GM12878 (cell line): Measurements from ENCODE around the gene KCNK4. TPM values are rescaled to one million over a fixed set of nuclear protein-coding genes. Genes with fewer than 3 reads are reported as not detected.
A peak's percentile ranks its signal among the peaks of the same experiment; 100 is the strongest.

ENCODE experiments used
- ASH2L ChIP-seq: fragments of 300-600, 200-600 bp; sonication (generic); IDR thresholded peaks from 2 replicates; pipeline ENCODE4 v1.6.1; 2017; ENCODE audit warnings: low read depth, mild to moderate bottlenecking, borderline replicate concordance
- BHLHE40 ChIP-seq, 2 experiments: fragments of 450-650 bp in 1 of 2; IDR thresholded peaks; 2 replicates each; pipeline ENCODE4 v1.6.1; 2011 to 2017; ENCODE audit warnings: low read depth in 2 of 2, borderline replicate concordance in 1 of 2, improper control_type of control experiment in 1 of 2, low read length in 1 of 2, mild to moderate bottlenecking in 1 of 2
- CHD1 ChIP-seq: IDR thresholded peaks from 2 replicates; pipeline ENCODE4 v1.6.1; 2012; ENCODE audit warnings: low read depth, low read length, improper control_type of control experiment
- CHD2 ChIP-seq: IDR thresholded peaks from 2 replicates; pipeline ENCODE4 v1.6.1; 2011; ENCODE audit warnings: low read depth, low read length, improper control_type of control experiment, borderline replicate concordance
- EP300 ChIP-seq, 2 experiments: fragments of 150-350 bp in 1 of 2; IDR thresholded peaks; 2 replicates each; pipeline ENCODE4 v1.6.1; 2011 to 2012; ENCODE audit warnings: low read depth in 2 of 2, low read length in 2 of 2, borderline replicate concordance in 1 of 2, improper control_type of control experiment in 1 of 2, inconsistent platforms in 1 of 2; ENCODE audit not compliant: control insufficient read depth in 1 of 2
- ESRRA ChIP-seq: IDR thresholded peaks from 2 replicates; pipeline ENCODE4 v1.6.1; 2012; ENCODE audit warnings: mild to moderate bottlenecking, low read length, improper control_type of control experiment
- HCFC1 ChIP-seq: fragments of 150-350 bp; IDR thresholded peaks from 2 replicates; pipeline ENCODE4 v1.6.1; 2014; ENCODE audit warnings: low read length
- POU2F2 ChIP-seq: IDR thresholded peaks from 3 replicates; pipeline ENCODE4 v1.6.1; 2011; ENCODE audit warnings: low read depth, mild to moderate bottlenecking, low read length, borderline replicate concordance
- SPI1 ChIP-seq: IDR thresholded peaks from 2 replicates; pipeline ENCODE4 v1.6.1; 2011; ENCODE audit warnings: low read depth, mild to moderate bottlenecking, low read length, moderate library complexity, borderline replicate concordance; ENCODE audit not compliant: insufficient read depth
- TARDBP ChIP-seq: IDR thresholded peaks from 2 replicates; pipeline ENCODE4 v1.6.1; 2016; ENCODE audit warnings: borderline replicate concordance
- YY1 ChIP-seq: IDR thresholded peaks from 2 replicates; pipeline ENCODE4 v1.6.1; 2011; ENCODE audit warnings: low read depth, mild to moderate bottlenecking, low read length
- polyA plus RNA-seq, 11 experiments: library from polyadenylated mRNA; depleted of rRNA in 4 of 11; unstranded in 6 of 11; stranded (reverse) in 5 of 11; fragments of >200 nt; fragmentation: Nextera tagmentation in 4 of 11; fragmentation: Illumina TruSeq in 1 of 11; extraction: Ambion mirVana in 4 of 11; extraction: Trizol in 1 of 11; gene quantifications; 1 replicate in 1 of 11; 2 replicates in 10 of 11; pipeline versions ENCODE4 v1.2.1 to v1.2.3, GENCODE V29; 2011 to 2016; ENCODE audit warnings: inconsistent platforms in 2 of 11, missing spikeins in 2 of 11, low read depth in 1 of 11
- total RNA-seq, 4 experiments: library from RNA; depleted of rRNA in 3 of 4; stranded (reverse); fragments of >200 nt in 3 of 4; fragmentation: Illumina TruSeq in 1 of 4; extraction: Trizol in 1 of 4; gene quantifications; 2 replicates each; pipeline versions ENCODE4 v1.2.1 to v1.2.3, GENCODE V29; 2013 to 2021
- TF ChIP-seq, protein P1 (sequence below): fragments of 450-650 bp; IDR thresholded peaks from 2 replicates; pipeline ENCODE4 v1.6.1; 2017; ENCODE audit warnings: antibody characterized with exemption, mild to moderate bottlenecking, moderate library complexity
- TF ChIP-seq, protein P2 (sequence below): fragments of 450-650 bp; IDR thresholded peaks from 2 replicates; pipeline ENCODE4 v1.6.1; 2016; ENCODE audit warnings: mild to moderate bottlenecking, moderate library complexity, borderline replicate concordance
- TF ChIP-seq, protein P3 (sequence below): fragments of 450-650 bp; IDR thresholded peaks from 2 replicates; pipeline ENCODE4 v1.6.1; 2017; ENCODE audit warnings: low read depth, mild to moderate bottlenecking, moderate library complexity
- TF ChIP-seq, protein P4 (sequence below): IDR thresholded peaks from 2 replicates; pipeline ENCODE4 v1.6.1; 2012; ENCODE audit warnings: mild to moderate bottlenecking, low read depth, low read length

KCNK4 gene
- total and polyA plus RNA-seq, 10 of the 15 experiments (the other 5 are each of a cell fraction or from before 2014, with no cell fraction given), result 0.04 TPM; not detected in 9

DNA sequence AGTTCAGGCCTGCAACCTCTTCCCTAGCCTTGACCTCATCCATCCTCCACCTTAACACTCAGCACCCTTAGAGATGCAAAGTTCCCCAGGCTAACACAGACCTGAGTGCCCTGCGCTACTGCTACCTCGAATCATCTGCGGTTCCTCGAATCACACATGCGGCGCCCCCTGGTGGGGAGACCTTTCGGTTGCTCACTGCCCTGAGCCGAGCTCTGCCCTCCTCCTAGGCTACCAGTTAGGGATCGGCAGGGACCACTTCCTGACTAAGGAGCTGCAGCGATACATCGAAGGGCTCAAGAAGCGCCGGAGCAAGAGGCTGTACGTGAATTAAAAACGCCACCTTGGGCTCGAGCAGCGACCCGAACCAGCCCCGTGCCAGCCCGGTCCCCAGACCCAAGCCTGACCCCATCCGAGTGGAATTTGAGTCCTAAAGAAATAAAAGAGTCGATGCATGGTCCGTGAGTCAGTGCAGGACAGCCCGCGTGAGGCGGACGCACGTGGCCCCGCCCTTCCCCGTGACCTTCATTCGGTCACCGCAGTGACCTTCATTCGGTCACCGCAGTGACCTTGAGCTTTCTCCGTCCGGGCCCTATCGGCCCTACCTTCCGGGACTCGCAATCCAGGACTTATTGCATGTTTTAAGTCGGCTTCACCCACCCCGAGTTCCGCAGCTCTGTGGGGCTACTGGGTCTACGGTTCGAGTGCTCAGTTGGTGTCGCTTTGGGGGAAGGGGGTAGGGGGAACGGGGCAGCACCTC is 13.4 kb downstream of the KCNK4 start (continued):
- TF ChIP-seq, protein P1, sequence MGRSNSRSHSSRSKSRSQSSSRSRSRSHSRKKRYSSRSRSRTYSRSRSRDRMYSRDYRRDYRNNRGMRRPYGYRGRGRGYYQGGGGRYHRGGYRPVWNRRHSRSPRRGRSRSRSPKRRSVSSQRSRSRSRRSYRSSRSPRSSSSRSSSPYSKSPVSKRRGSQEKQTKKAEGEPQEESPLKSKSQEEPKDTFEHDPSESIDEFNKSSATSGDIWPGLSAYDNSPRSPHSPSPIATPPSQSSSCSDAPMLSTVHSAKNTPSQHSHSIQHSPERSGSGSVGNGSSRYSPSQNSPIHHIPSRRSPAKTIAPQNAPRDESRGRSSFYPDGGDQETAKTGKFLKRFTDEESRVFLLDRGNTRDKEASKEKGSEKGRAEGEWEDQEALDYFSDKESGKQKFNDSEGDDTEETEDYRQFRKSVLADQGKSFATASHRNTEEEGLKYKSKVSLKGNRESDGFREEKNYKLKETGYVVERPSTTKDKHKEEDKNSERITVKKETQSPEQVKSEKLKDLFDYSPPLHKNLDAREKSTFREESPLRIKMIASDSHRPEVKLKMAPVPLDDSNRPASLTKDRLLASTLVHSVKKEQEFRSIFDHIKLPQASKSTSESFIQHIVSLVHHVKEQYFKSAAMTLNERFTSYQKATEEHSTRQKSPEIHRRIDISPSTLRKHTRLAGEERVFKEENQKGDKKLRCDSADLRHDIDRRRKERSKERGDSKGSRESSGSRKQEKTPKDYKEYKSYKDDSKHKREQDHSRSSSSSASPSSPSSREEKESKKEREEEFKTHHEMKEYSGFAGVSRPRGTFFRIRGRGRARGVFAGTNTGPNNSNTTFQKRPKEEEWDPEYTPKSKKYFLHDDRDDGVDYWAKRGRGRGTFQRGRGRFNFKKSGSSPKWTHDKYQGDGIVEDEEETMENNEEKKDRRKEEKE, result no peak
- TF ChIP-seq, protein P2, sequence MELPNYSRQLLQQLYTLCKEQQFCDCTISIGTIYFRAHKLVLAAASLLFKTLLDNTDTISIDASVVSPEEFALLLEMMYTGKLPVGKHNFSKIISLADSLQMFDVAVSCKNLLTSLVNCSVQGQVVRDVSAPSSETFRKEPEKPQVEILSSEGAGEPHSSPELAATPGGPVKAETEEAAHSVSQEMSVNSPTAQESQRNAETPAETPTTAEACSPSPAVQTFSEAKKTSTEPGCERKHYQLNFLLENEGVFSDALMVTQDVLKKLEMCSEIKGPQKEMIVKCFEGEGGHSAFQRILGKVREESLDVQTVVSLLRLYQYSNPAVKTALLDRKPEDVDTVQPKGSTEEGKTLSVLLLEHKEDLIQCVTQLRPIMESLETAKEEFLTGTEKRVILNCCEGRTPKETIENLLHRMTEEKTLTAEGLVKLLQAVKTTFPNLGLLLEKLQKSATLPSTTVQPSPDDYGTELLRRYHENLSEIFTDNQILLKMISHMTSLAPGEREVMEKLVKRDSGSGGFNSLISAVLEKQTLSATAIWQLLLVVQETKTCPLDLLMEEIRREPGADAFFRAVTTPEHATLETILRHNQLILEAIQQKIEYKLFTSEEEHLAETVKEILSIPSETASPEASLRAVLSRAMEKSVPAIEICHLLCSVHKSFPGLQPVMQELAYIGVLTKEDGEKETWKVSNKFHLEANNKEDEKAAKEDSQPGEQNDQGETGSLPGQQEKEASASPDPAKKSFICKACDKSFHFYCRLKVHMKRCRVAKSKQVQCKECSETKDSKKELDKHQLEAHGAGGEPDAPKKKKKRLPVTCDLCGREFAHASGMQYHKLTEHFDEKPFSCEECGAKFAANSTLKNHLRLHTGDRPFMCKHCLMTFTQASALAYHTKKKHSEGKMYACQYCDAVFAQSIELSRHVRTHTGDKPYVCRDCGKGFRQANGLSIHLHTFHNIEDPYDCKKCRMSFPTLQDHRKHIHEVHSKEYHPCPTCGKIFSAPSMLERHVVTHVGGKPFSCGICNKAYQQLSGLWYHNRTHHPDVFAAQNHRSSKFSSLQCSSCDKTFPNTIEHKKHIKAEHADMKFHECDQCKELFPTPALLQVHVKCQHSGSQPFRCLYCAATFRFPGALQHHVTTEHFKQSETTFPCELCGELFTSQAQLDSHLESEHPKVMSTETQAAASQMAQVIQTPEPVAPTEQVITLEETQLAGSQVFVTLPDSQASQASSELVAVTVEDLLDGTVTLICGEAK, result peak; percentile 43; the same call in 1 of the 2 replicates
- peak; percentile 25; the same call in 1 of the 2 replicates for TF ChIP-seq HCFC1
- TF ChIP-seq BHLHE40 (IDR thresholded peaks at IDR 0.05; ENCODE audit: borderline replicate concordance in 1 of 2, low read depth in 2 of 2, low read length in 1 of 2), result peak; percentile 87 to 91
- TF ChIP-seq SPI1, result peak; percentile 33; the same call in 1 of the 2 replicates
- TF ChIP-seq YY1, result peak; percentile 50; the same call in 1 of the 2 replicates
- 0 out of 2 replicates have a peak, but pooled peaks have one; percentile 37 for TF ChIP-seq CHD2
- TF ChIP-seq ESRRA, result peak; percentile 100
- TF ChIP-seq CHD1, result 0 out of 2 replicates have a peak, but pooled peaks have one; percentile 46
- TF ChIP-seq ASH2L, result no peak
- TF ChIP-seq TARDBP, result 0 out of 2 replicates have a peak, but pooled peaks have one; percentile 25
- TF ChIP-seq, protein P3, sequence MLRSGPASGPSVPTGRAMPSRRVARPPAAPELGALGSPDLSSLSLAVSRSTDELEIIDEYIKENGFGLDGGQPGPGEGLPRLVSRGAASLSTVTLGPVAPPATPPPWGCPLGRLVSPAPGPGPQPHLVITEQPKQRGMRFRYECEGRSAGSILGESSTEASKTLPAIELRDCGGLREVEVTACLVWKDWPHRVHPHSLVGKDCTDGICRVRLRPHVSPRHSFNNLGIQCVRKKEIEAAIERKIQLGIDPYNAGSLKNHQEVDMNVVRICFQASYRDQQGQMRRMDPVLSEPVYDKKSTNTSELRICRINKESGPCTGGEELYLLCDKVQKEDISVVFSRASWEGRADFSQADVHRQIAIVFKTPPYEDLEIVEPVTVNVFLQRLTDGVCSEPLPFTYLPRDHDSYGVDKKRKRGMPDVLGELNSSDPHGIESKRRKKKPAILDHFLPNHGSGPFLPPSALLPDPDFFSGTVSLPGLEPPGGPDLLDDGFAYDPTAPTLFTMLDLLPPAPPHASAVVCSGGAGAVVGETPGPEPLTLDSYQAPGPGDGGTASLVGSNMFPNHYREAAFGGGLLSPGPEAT, result peak; percentile 44; the same call in 1 of the 2 replicates
- TF ChIP-seq, protein P4, sequence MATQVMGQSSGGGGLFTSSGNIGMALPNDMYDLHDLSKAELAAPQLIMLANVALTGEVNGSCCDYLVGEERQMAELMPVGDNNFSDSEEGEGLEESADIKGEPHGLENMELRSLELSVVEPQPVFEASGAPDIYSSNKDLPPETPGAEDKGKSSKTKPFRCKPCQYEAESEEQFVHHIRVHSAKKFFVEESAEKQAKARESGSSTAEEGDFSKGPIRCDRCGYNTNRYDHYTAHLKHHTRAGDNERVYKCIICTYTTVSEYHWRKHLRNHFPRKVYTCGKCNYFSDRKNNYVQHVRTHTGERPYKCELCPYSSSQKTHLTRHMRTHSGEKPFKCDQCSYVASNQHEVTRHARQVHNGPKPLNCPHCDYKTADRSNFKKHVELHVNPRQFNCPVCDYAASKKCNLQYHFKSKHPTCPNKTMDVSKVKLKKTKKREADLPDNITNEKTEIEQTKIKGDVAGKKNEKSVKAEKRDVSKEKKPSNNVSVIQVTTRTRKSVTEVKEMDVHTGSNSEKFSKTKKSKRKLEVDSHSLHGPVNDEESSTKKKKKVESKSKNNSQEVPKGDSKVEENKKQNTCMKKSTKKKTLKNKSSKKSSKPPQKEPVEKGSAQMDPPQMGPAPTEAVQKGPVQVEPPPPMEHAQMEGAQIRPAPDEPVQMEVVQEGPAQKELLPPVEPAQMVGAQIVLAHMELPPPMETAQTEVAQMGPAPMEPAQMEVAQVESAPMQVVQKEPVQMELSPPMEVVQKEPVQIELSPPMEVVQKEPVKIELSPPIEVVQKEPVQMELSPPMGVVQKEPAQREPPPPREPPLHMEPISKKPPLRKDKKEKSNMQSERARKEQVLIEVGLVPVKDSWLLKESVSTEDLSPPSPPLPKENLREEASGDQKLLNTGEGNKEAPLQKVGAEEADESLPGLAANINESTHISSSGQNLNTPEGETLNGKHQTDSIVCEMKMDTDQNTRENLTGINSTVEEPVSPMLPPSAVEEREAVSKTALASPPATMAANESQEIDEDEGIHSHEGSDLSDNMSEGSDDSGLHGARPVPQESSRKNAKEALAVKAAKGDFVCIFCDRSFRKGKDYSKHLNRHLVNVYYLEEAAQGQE, result no peak
- TF ChIP-seq EP300 (IDR thresholded peaks at IDR 0.05; ENCODE audit: borderline replicate concordance in 1 of 2, control insufficient read depth in 1 of 2, low read depth in 2 of 2, low read length in 2 of 2), result no peak
- 0 out of 3 replicates have a peak, but pooled peaks have one; percentile 9 for TF ChIP-seq POU2F2
